HepG2 (cell line): ENCODE data around the gene TJAP1. TPM values are rescaled to one million over a fixed set of nuclear protein-coding genes. Genes with fewer than 3 reads are reported as not detected.

ENCODE experiments used
- AGO2 ChIP-seq: fragments of 200-400 bp; formaldehyde crosslinking; optimal IDR thresholded peaks from 2 replicates; pipeline ENCODE3; 2017; ENCODE audit warnings: mild to moderate bottlenecking, low read depth, low read length, moderate library complexity
- ATF7 ChIP-seq, 2 experiments: fragments of 450-650 bp in 1 of 2; sonication (generic) in 1 of 2; formaldehyde crosslinking in 1 of 2; IDR thresholded peaks; 2 replicates each; pipeline versions ENCODE4 v1.4.0 to v1.6.1; 2016 to 2020; ENCODE audit warnings: antibody characterized with exemption in 1 of 2, mild to moderate bottlenecking in 1 of 2, missing genetic modification reagents in 1 of 2
- CHD4 ChIP-seq: fragments of 200-600 bp; sonication (generic); IDR thresholded peaks from 2 replicates; pipeline ENCODE4 v1.7.0; 2017; ENCODE audit warnings: mild to moderate bottlenecking, low read length, borderline replicate concordance
- DZIP1 ChIP-seq: sonication (generic); formaldehyde crosslinking; IDR thresholded peaks from 2 replicates; pipeline ENCODE4 v1.5.0; 2020; ENCODE audit warnings: mild to moderate bottlenecking, missing genetic modification reagents
- ERF ChIP-seq: IDR thresholded peaks from 2 replicates; pipeline ENCODE4 v1.6.1; 2018; ENCODE audit warnings: missing biosample characterization, missing genetic modification reagents
- GTF2F1 ChIP-seq: fragments of 150-350 bp; IDR thresholded peaks from 2 replicates; pipeline ENCODE4 v1.6.1; 2014; ENCODE audit warnings: low read length
- GTF3A ChIP-seq: sonication (generic); formaldehyde crosslinking; conservative IDR thresholded peaks from 2 replicates; pipeline ENCODE4 v1.4.0; 2020; ENCODE audit warnings: mild to moderate bottlenecking, missing genetic modification reagents
- HNRNPLL ChIP-seq: fragments of 200-400 bp; formaldehyde crosslinking; IDR thresholded peaks from 2 replicates; pipeline ENCODE4 v1.6.1; 2017; ENCODE audit warnings: mild to moderate bottlenecking, low read depth, low read length; ENCODE audit not compliant: poor library complexity, severe bottlenecking
- KMT2A ChIP-seq: sonication (generic); formaldehyde crosslinking; IDR thresholded peaks from 2 replicates; pipeline ENCODE4 v1.4.0; 2020; ENCODE audit warnings: missing genetic modification reagents
- MYNN ChIP-seq: sonication (generic); formaldehyde crosslinking; IDR thresholded peaks from 2 replicates; pipeline ENCODE4 v1.4.0; 2020; ENCODE audit warnings: mild to moderate bottlenecking, low read depth, missing genetic modification reagents
- NR2F6 ChIP-seq, 2 experiments: IDR thresholded peaks; 2 replicates each; pipeline ENCODE4 v1.6.1; 2016; ENCODE audit warnings: antibody characterized with exemption in 1 of 2, mild to moderate bottlenecking in 1 of 2
- REL ChIP-seq: sonication (generic); formaldehyde crosslinking; conservative IDR thresholded peaks from 2 replicates; pipeline ENCODE4 v1.8.0; 2022; ENCODE audit warnings: mild to moderate bottlenecking, missing genetic modification reagents, moderate library complexity
- SALL1 ChIP-seq: sonication (generic); formaldehyde crosslinking; IDR thresholded peaks from 2 replicates; pipeline ENCODE4 v1.8.0; 2022; ENCODE audit warnings: mild to moderate bottlenecking, missing genetic modification reagents
- SOX6 ChIP-seq, 2 experiments: fragments of 450-650 bp in 1 of 2; sonication (generic) in 1 of 2; formaldehyde crosslinking in 1 of 2; IDR thresholded peaks; 2 replicates each; pipeline versions ENCODE4 v1.4.0 to v1.6.1; 2017 to 2020; ENCODE audit warnings: antibody characterized with exemption in 1 of 2, mild to moderate bottlenecking in 1 of 2, missing genetic modification reagents in 1 of 2
- SPEN ChIP-seq: sonication (generic); formaldehyde crosslinking; IDR thresholded peaks from 2 replicates; pipeline ENCODE4 v1.5.1; 2020; ENCODE audit warnings: low read depth, mild to moderate bottlenecking, missing genetic modification reagents
- TIGD3 ChIP-seq: sonication (generic); formaldehyde crosslinking; IDR thresholded peaks from 2 replicates; pipeline ENCODE4 v1.5.1; 2020; ENCODE audit warnings: mild to moderate bottlenecking, missing genetic modification reagents, borderline replicate concordance
- UBTF ChIP-seq: sonication (generic); formaldehyde crosslinking; IDR thresholded peaks from 2 replicates; pipeline ENCODE4 v1.4.0; 2020; ENCODE audit warnings: mild to moderate bottlenecking, missing genetic modification reagents
- ZNF264 ChIP-seq: sonication (generic); formaldehyde crosslinking; IDR thresholded peaks from 2 replicates; pipeline ENCODE4 v1.4.0; 2020; ENCODE audit warnings: missing genetic modification reagents
- ZNF280B ChIP-seq: sonication (generic); formaldehyde crosslinking; IDR thresholded peaks from 2 replicates; pipeline ENCODE4 v1.5.0; 2020; ENCODE audit warnings: missing genetic modification reagents, mild to moderate bottlenecking, borderline replicate concordance
- ZNF430 ChIP-seq: sonication (generic); formaldehyde crosslinking; IDR thresholded peaks from 2 replicates; pipeline ENCODE4 v1.9.0; 2021; ENCODE audit warnings: mild to moderate bottlenecking, missing genetic modification reagents
- ZSCAN30 ChIP-seq: sonication (generic); formaldehyde crosslinking; IDR thresholded peaks from 2 replicates; pipeline ENCODE4 v1.5.0; 2020; ENCODE audit warnings: mild to moderate bottlenecking, missing genetic modification reagents
- polyA plus RNA-seq, 8 experiments: library from polyadenylated mRNA; depleted of rRNA in 3 of 8; stranded (reverse) in 7 of 8; unstranded in 1 of 8; fragments of >200 nt; fragmentation: Illumina TruSeq in 4 of 8; extraction: Trizol in 4 of 8; gene quantifications; 2 replicates each; pipeline versions ENCODE4 v1.2.1 to v1.2.3, GENCODE V29; 2011 to 2016; ENCODE audit warnings: low read depth in 4 of 8, missing spikeins in 1 of 8, mixed read lengths in 1 of 8; ENCODE audit not compliant: insufficient read depth in 1 of 8
- total RNA-seq, 5 experiments: library from RNA; depleted of rRNA; stranded (reverse); fragments of >200 nt; fragmentation: Illumina TruSeq; extraction: Trizol; gene quantifications; 2 replicates each; pipeline ENCODE4 v1.2.3, GENCODE V29; 2016; ENCODE audit warnings: low read depth in 1 of 5

Gene TJAP1
- total and polyA plus RNA-seq, 2 of the 13 experiments (the other 11 are each of a cell fraction or from before 2014, with no cell fraction given): 15.7 to 41.6 TPM

GRCh38 chr6:43477235-43478007, at the start of gene TJAP1 (continued):
- peak; percentile 44 for TF ChIP-seq UBTF
- TF ChIP-seq REL (CRISPR knock-in tag): peak; percentile 85; the same call in 1 of the 2 replicates
- TF ChIP-seq ZNF430 (CRISPR knock-in tag): peak; percentile 86
- TF ChIP-seq SALL1: peak; percentile 73
- no peak for TF ChIP-seq DZIP1 (CRISPR knock-in tag)
- TF ChIP-seq NR2F6 (IDR thresholded peaks at IDR 0.05): no peak
- 0 out of 2 replicates have a peak, but pooled peaks have one; percentile 10 for TF ChIP-seq NR2F6 (CRISPR knock-in tag; IDR thresholded peaks at IDR 0.05)
- TF ChIP-seq GTF2F1: no peak
- peak; percentile 90 for TF ChIP-seq SPEN
- 0 out of 2 replicates have a peak, but pooled peaks have one; percentile 37 for TF ChIP-seq TIGD3
- no peak for TF ChIP-seq ZNF264 (CRISPR knock-in tag)
- TF ChIP-seq GTF3A (CRISPR knock-in tag): no peak
- no peak for TF ChIP-seq ATF7 (IDR thresholded peaks at IDR 0.05)
- TF ChIP-seq ATF7 (CRISPR knock-in tag; IDR thresholded peaks at IDR 0.05): peak; percentile 73
- no peak for TF ChIP-seq ZSCAN30 (CRISPR knock-in tag)
- TF ChIP-seq ZNF280B: peak; percentile 57; the same call in 1 of the 2 replicates
- TF ChIP-seq MYNN: no peak
- TF ChIP-seq HNRNPLL: peak; percentile 81
- 0 out of 2 replicates have a peak, but pooled peaks have one; percentile 29 for TF ChIP-seq KMT2A
- TF ChIP-seq AGO2: no peak
- TF ChIP-seq CHD4: no peak
- no peak for TF ChIP-seq SOX6 (IDR thresholded peaks at IDR 0.05)
- peak; percentile 35; the same call in 1 of the 2 replicates for TF ChIP-seq SOX6 (CRISPR knock-in tag; IDR thresholded peaks at IDR 0.05)
- TF ChIP-seq ERF: no peak; the same call in 1 of the 2 replicates
